ENCODE results near the gene CCM2.

The CCM2 gene

GRCh38 chr7:45036317-45036716 is 36.3 kb downstream of the CCM2 start:
- no peak for DNase-seq

- DNase-seq = peak; percentile 35
Measured at GRCh38 chr7:45036796-45037195, 36.8 kb downstream of the CCM2 start.

GRCh38 chr7:45037876-45038275 is 37.9 kb downstream of the CCM2 start:
- DNase-seq = no peak

GRCh38 chr7:45039106-45039505 is 39.1 kb downstream of the CCM2 start:
- no peak for DNase-seq

- DNase-seq = no peak
Measured at GRCh38 chr7:45044338-45044737, 44.3 kb downstream of the CCM2 start.

- no peak for DNase-seq
Measured at GRCh38 chr7:45048748-45049147, 48.7 kb downstream of the CCM2 start.

GRCh38 chr7:45050198-45050597 is 50.2 kb downstream of the CCM2 start:
- DNase-seq = no peak

- DNase-seq = no peak
Measured at GRCh38 chr7:45052011-45052410, 52.0 kb downstream of the CCM2 start.

- no peak for DNase-seq
Measured at GRCh38 chr7:45053401-45053800, 53.4 kb downstream of the CCM2 start.

- DNase-seq = no peak
Measured at GRCh38 chr7:45053941-45054340, 53.9 kb downstream of the CCM2 start.

- DNase-seq = no peak
Measured at GRCh38 chr7:45054442-45054841, 54.4 kb downstream of the CCM2 start.

- DNase-seq = no peak
Measured at GRCh38 chr7:45055016-45055415, 55.0 kb downstream of the CCM2 start.

- no peak for DNase-seq
Measured at GRCh38 chr7:45055594-45056219, 55.7 kb downstream of the CCM2 start.

- no peak for DNase-seq
Measured at GRCh38 chr7:45057878-45058277, 57.9 kb downstream of the CCM2 start.

GRCh38 chr7:45060295-45060694 is 60.3 kb downstream of the CCM2 start:
- no peak for DNase-seq

- DNase-seq = no peak
Measured at GRCh38 chr7:45061352-45061751, 61.4 kb downstream of the CCM2 start.

- no peak for DNase-seq
Measured at GRCh38 chr7:45061806-45062425, 61.9 kb downstream of the CCM2 start.

GRCh38 chr7:45064047-45064725 is 64.2 kb downstream of the CCM2 start:
- no peak for DNase-seq

GRCh38 chr7:45065031-45065995 is 65.3 kb downstream of the CCM2 start:
- no peak for DNase-seq

- DNase-seq = no peak
Measured at GRCh38 chr7:45066409-45066808, 66.4 kb downstream of the CCM2 start.

GRCh38 chr7:45067582-45067981 is 67.6 kb downstream of the CCM2 start:
- no peak for DNase-seq

GRCh38 chr7:45068236-45069023 is 68.4 kb downstream of the CCM2 start:
- DNase-seq = no peak

Measured in stimulated activated CD4-positive, alpha-beta T cell treated with anti-CD3 and anti-CD28 coated beads, Interleukin-1b, Interleukin-23, amount 100 ng/mL, for 48 hours (primary cell).